ENCODE measurements around the gene CMTM8.
"Not testable (repeated sequence)": the region's sequence is repeated elsewhere in the genome, so short reads cannot be mapped to it uniquely, and the experiment has no call there.

CMTM8 gene

GRCh38 chr3:32228743-32229142, 9.7 kb upstream of the CMTM8 start:
- not testable (repeated sequence) for DNase-seq (ENCODE audit: low read depth in 1 of 2, low spot score in 1 of 2)

DNA sequence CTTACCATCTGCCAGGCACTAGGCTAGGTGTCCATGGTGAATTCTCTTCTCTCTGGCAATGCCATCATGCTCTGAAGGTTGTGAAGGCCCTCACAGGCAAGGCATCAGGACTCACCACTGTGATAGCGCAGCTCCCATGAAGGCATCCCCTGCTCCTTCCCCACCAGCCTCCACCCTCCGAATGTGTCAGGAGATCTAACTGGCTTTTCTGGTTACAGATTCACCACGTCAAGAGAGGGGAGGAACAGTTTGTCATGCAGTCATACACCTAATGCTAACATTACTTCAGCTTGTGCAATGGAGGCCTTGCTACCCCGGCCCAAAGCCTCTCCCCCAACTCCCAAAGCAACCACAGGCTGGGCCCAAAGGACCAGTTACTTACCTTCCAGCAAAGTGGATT, 8.9 kb upstream of the CMTM8 start:
- DNase-seq (ENCODE audit: low read depth in 1 of 2, low spot score in 1 of 2), result no peak

GRCh38 chr3:32236377-32236776, 2.1 kb upstream of the CMTM8 start:
- no peak for DNase-seq (ENCODE audit: low read depth in 1 of 2, low spot score in 1 of 2)

DNA sequence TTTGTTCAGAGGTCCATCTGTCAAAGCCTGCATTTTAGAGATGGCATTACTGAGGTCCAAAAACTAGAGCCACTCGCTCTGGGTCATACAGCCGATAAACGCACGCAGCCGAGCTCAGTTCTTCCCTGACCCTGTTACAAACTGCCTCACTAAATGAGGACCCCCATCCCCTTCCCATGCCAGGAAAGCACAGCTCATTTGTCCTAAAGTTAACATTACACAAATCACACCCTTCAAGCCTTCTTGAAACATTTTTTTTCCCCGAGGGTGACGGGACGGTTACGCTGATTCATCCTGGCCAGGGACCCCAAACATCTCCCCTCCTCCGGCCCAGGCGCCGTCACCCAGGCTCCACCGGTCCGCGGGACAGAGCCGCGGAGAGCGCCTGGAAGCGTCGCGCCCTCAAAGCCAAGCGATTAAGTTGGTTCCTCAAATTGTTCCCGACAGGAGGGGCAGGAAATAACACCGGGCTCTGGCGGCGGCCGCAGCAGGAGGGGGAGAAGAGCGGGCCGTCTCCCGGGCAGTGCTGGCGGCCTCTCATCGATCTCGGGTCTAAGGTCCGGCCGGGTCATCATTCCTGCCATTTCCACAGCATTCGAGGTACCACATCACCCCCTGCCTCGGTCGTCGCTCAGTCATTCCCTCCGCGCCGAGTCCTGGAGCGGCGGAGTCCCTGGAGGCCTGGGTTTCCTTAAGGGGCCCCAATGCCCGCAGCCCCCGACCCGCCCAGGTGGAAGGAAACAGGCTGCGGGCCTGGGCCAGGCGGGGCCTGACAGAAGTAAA, 619 bp upstream of the CMTM8 start:
- no peak for DNase-seq (ENCODE audit: low read depth in 1 of 2, low spot score in 1 of 2)

GRCh38 chr3:32239307-32240158, 1.1 kb downstream of the CMTM8 start:
- DNase-seq (ENCODE audit: low read depth in 1 of 2, low spot score in 1 of 2), result no peak

GRCh38 chr3:32240159-32240545, 1.7 kb downstream of the CMTM8 start:
- peak; percentile 14 to 15 for DNase-seq (ENCODE audit: low read depth in 1 of 2, low spot score in 1 of 2)

- DNase-seq (ENCODE audit: low read depth in 1 of 2, low spot score in 1 of 2), result no peak
Measured at GRCh38 chr3:32241100-32241499, 2.6 kb downstream of the CMTM8 start.

- no peak for DNase-seq (ENCODE audit: low read depth in 1 of 2, low spot score in 1 of 2)
Measured at GRCh38 chr3:32243519-32243918, 5.0 kb downstream of the CMTM8 start.

DNA sequence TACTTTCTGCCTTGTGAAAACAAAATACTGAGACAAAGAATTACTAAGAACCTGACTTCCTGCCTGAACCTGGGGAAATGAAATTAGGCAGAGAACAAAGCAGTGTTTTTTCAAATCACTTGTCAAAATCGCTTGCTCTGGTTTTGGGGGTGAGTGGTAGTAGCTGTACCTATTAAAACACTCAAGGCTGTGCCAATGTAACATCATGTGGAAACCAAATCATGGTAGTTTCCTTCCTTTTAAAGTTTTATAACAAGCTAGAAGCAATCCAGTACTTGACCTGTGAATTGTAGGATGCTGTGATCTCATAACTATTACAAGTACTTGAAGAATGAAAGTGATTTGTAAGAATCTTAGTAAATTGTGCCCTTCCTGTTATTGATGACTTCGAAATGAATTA, 6.7 kb downstream of the CMTM8 start:
- no peak for DNase-seq (ENCODE audit: low read depth in 1 of 2, low spot score in 1 of 2)

GRCh38 chr3:32246079-32246675, 7.7 kb downstream of the CMTM8 start:
- DNase-seq (ENCODE audit: low read depth in 1 of 2, low spot score in 1 of 2), result no peak

DNA sequence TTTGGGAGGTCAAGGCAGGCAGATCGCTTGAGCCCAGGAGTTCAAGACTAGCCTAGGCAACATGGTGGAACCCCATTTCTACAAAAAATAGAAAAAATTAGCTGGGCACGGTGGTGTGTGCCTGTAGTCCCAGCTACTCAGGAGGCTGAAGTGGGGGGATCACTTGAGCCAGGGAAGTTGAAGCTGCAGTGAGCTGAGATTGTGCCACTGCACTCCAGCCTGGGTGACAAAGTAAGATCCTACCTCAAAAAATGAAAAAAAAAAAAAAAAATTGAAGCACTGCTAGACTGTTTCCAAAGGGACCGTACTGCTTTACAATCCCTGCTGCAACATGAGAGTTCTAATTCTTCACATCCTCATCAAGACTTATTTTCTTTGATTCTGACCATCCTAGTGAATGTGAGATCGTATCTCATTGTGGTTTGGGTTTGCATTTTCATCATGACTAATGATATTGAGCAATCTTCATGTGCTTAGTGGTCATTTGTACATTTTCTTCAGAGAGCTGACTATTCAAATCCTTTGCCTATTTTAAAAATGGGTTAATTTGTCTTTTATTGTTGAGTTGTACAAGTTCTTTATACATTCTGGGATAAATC, 10.8 kb downstream of the CMTM8 start:
- DNase-seq (ENCODE audit: low read depth in 1 of 2, low spot score in 1 of 2), result no peak

GRCh38 chr3:32254268-32254667, 15.8 kb downstream of the CMTM8 start:
- DNase-seq (ENCODE audit: low read depth in 1 of 2, low spot score in 1 of 2), result no peak

- DNase-seq (ENCODE audit: low read depth in 1 of 2, low spot score in 1 of 2), result no peak
Measured at GRCh38 chr3:32255345-32255744, 16.9 kb downstream of the CMTM8 start.

GRCh38 chr3:32256206-32256605, 17.7 kb downstream of the CMTM8 start:
- DNase-seq (ENCODE audit: low read depth in 1 of 2, low spot score in 1 of 2), result no peak

- DNase-seq (ENCODE audit: low read depth in 1 of 2, low spot score in 1 of 2), result no peak
Measured at GRCh38 chr3:32257042-32257441, 18.6 kb downstream of the CMTM8 start.

DNA sequence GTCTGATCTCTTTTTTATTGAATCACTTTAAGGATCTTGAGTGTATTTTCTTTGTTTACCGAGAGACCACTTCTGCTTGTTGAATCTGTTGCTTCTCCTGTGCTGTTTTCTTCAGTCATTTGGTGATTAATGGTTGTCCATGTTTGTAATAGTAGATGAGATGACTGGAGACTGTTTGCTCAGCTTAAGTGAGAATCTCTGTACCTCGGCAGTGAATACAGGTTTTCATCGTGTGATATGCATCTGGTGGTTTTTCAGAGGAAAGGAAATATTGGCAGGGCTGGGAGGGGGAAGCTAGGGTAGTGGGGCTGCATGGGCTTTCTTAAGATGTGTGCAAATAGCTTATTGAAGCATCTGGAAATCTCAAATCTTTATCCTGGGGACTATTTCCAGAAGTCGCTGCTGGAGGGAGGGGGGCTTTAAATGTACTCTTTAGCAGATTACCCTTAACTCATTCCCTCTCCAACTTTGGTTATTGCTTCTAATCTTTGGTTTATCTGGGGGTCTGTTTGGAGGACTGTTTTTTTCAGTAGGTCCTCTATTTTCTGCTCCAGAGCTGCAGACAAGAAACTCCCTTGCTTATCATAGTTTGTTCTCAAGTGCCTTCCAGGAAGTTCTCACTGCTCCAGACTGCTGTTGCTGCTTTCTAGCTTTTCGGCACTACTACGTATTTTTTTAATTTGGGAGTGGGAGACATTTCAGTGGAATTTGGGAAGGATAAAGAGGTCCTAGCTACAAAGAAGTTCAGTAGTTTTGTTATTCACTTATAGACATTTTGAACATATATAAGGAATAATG, 19.4 kb downstream of the CMTM8 start:
- no peak for DNase-seq (ENCODE audit: low read depth in 1 of 2, low spot score in 1 of 2)

GRCh38 chr3:32258869-32259268, 20.4 kb downstream of the CMTM8 start:
- DNase-seq (ENCODE audit: low read depth in 1 of 2, low spot score in 1 of 2), result no peak

- DNase-seq (ENCODE audit: low read depth in 1 of 2, low spot score in 1 of 2), result no peak
Measured at GRCh38 chr3:32261545-32261944, 23.1 kb downstream of the CMTM8 start.

DNA sequence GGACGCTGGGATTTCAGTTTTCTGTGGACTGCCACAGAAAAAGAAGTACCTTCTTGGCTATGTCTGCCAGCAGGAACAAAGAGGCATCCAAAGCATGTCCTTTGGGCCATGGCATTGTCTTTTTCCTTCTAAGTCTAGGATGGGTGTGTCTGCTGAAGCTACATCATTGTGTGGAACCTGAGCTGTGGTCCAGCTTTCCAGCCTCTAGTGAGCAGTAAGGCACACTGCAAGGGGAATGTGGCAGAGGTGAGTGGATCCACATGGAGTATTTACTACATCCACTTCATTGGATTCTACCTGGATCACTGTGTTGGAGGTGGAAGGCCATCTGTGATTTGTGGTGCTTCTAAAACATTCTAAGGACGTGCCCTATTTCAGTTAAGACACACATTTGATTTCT, 23.7 kb downstream of the CMTM8 start:
- no peak for DNase-seq (ENCODE audit: low read depth in 1 of 2, low spot score in 1 of 2)

DNA sequence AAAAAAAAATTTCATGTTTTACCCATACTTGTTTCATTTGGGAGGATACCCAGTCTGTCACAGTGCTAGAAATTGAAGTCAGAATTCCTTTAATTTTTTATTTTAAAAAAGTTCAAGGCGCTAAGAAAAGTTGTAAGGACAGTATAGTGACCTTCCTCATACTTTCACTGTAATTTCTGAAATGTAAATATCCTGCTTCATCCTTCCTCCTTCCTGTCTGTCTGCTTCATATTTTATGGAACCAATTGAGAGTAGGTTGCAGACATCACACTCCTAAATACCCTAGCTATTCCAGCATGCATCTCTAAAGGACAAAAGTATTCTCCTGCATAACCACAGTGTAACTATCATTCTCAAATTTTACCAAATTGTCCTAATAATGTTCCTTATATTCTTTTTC, 35.8 kb downstream of the CMTM8 start:
- DNase-seq (ENCODE audit: low read depth in 1 of 2, low spot score in 1 of 2), result no peak

- DNase-seq (ENCODE audit: low read depth in 1 of 2, low spot score in 1 of 2), result no peak
Measured at GRCh38 chr3:32275506-32275905, 37.0 kb downstream of the CMTM8 start.

All from stimulated activated CD4-positive, alpha-beta T cell treated with anti-CD3 and anti-CD28 coated beads, Interleukin-15, amount 100 ng/mL, for 1 hour (primary cell).